GM18520 (cell line): ENCODE measurements around the gene THADA.
A peak's percentile ranks its signal among the peaks of the same experiment; 100 is the strongest.
"Not testable (repeated sequence)": the region's sequence is repeated elsewhere in the genome, so short reads cannot be mapped to it uniquely, and the experiment has no call there.

Experiments used
- ATAC-seq: cut with Tn5 transposase; IDR thresholded peaks from one replicate; pipeline ENCODE4 v1.9.1; 2021; ENCODE audit not compliant: unreplicated experiment

THADA gene

GRCh38 chr2:43391201-43391877, 204.5 kb downstream of the THADA start:
- ATAC-seq, result no peak

- ATAC-seq, result no peak
Measured at GRCh38 chr2:43389581-43390466, 206.0 kb downstream of the THADA start.

- ATAC-seq, result no peak
Measured at GRCh38 chr2:43388371-43388770, 207.5 kb downstream of the THADA start.

GRCh38 chr2:43387092-43388062, 208.5 kb downstream of the THADA start:
- peak; percentile 64 for ATAC-seq

GRCh38 chr2:43386679-43387078, 209.2 kb downstream of the THADA start:
- not testable (repeated sequence) for ATAC-seq

- no peak for ATAC-seq
Measured at GRCh38 chr2:43384143-43384542, 211.7 kb downstream of the THADA start.

- no peak for ATAC-seq
Measured at GRCh38 chr2:43383533-43383932, 212.3 kb downstream of the THADA start.

GRCh38 chr2:43379494-43379893, 216.3 kb downstream of the THADA start:
- ATAC-seq, result no peak

- ATAC-seq, result no peak
Measured at GRCh38 chr2:43377327-43377726, 218.5 kb downstream of the THADA start.

- ATAC-seq, result no peak
Measured at GRCh38 chr2:43376523-43377198, 219.2 kb downstream of the THADA start.

GRCh38 chr2:43375746-43376522, 219.9 kb downstream of the THADA start:
- no peak for ATAC-seq

- no peak for ATAC-seq
Measured at GRCh38 chr2:43372416-43373081, 223.3 kb downstream of the THADA start.

GRCh38 chr2:43370705-43371104, 225.1 kb downstream of the THADA start:
- ATAC-seq, result no peak

- ATAC-seq, result no peak
Measured at GRCh38 chr2:43370146-43370545, 225.7 kb downstream of the THADA start.

- ATAC-seq, result no peak
Measured at GRCh38 chr2:43368483-43369385, 227.1 kb downstream of the THADA start.

GRCh38 chr2:43367012-43367782, 228.6 kb downstream of the THADA start:
- no peak for ATAC-seq

- no peak for ATAC-seq
Measured at GRCh38 chr2:43363120-43363519, 232.7 kb downstream of the THADA start.
